ENCODE results near the gene TENT4A.

GRCh38 chr5:6707852-6708251, 5.4 kb upstream of the TENT4A start:
- TF ChIP-seq EP300 (IDR thresholded peaks at IDR 0.05) (no peak), CTCF (IDR thresholded peaks at IDR 0.05) (no peak), POLR2A (IDR thresholded peaks at IDR 0.05) (no peak), POLR2AphosphoS5 (IDR thresholded peaks at IDR 0.05) (no peak)

All from upper lobe of left lung (tissue), 4 donors.